ENCODE results near the gene GEMIN7. TPM values are rescaled to one million over a fixed set of nuclear protein-coding genes. Genes with fewer than 3 reads are reported as not detected.

The GEMIN7 gene
- total RNA-seq, 1 experiment from 2014 or later: 29.6 TPM

GRCh38 chr19:45119582-45119981, 40.5 kb downstream of the GEMIN7 start:
- Histone ChIP-seq H3K4me2 (no peak overlapping the region), H3K27me3 (ENCODE audit: insufficient read depth, low read depth) (no peaks in the 10 kb centered on the region), H3K36me3 (ENCODE audit: low read depth) (no peaks in the 10 kb centered on the region), H2AFZ (no peak overlapping the region), H3K4me1 (replicated peaks; ENCODE audit: insufficient read depth) (peaks cover 37% of the 10 kb centered on the region), H3K9me2 (ENCODE audit: insufficient read depth) (no peaks in the 10 kb centered on the region), H4K20me1 (ENCODE audit: insufficient read depth) (peaks cover 60% of the 10 kb centered on the region), H3K27ac (no peak overlapping the region), H3F3A (ENCODE audit: insufficient read depth, low read depth) (peaks cover 28% of the 10 kb centered on the region), H3K79me2 (ENCODE audit: low read depth) (peaks cover 74% of the 10 kb centered on the region), H3K9me3 (ENCODE audit: insufficient read depth, low read depth) (no peaks in the 10 kb centered on the region), H3K4me3 (no peak overlapping the region)
- BruUV-seq (replicated peaks): no TSS peak
- TF ChIP-seq CTCF (conservative IDR thresholded peaks at IDR 0.05): no peak
- TF ChIP-seq EZH2 (IDR thresholded peaks at IDR 0.05; ENCODE audit: low read depth): no peak
- CTCF ChIA-PET: no interaction called here
- intact Hi-C loops (cut with micrococcal nuclease; ENCODE audit: unreplicated experiment): no loop called here
- POLR2A ChIA-PET (ENCODE audit: unreplicated experiment): no interaction called here
- DNase-seq: no peak

DNA sequence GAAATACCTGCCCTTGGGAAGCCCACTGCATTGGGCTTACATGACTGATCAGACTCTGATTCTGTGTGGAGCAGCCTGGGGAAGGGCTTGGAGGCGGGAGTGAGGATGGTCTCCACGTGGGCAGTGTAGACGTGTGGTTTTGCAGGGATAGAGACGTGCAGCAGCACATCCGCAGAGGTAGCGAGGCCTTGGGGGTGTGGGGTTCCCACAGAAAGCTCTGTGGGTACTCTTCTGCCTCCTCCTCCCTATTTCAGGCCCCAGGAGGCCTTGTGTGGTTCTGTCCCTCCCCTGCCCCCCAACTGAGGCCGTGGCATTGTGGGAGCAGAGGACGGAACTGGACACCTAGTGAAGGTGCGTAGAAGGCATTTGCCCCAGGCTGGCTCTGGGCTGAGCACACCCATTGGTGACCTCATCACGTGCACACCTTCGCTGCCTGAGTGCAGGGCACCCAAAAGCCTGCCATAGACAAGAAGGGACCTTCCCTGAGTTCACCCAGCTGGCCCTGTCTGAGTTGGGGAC, 42.8 kb downstream of the GEMIN7 start:
- ChIA-PET POLR2A (ENCODE audit: unreplicated experiment) (no interaction called here), CTCF (no interaction called here)
- Histone ChIP-seq H3K9me2 (ENCODE audit: insufficient read depth) (no peaks in the 10 kb centered on the region), H3K36me3 (ENCODE audit: low read depth) (no peaks in the 10 kb centered on the region), H3K9me3 (ENCODE audit: insufficient read depth, low read depth) (no peaks in the 10 kb centered on the region), H3K27ac (no peak overlapping the region), H3K4me3 (no peak overlapping the region), H3F3A (ENCODE audit: insufficient read depth, low read depth) (peaks cover 33% of the 10 kb centered on the region), H3K4me2 (0 out of 2 replicates have a peak overlapping the region, but pooled peaks have one; percentile 15), H3K79me2 (ENCODE audit: low read depth) (peaks cover 78% of the 10 kb centered on the region), H3K27me3 (ENCODE audit: insufficient read depth, low read depth) (no peaks in the 10 kb centered on the region), H4K20me1 (ENCODE audit: insufficient read depth) (peaks cover 69% of the 10 kb centered on the region), H2AFZ (no peak overlapping the region), H3K4me1 (replicated peaks; ENCODE audit: insufficient read depth) (peaks cover 42% of the 10 kb centered on the region)
- BruUV-seq (replicated peaks): no TSS peak
- TF ChIP-seq EZH2 (IDR thresholded peaks at IDR 0.05; ENCODE audit: low read depth) (no peak), CTCF (conservative IDR thresholded peaks at IDR 0.05) (no peak)
- peak in 1 of 2 experiments; percentile 37 for DNase-seq
- intact Hi-C loops (cut with micrococcal nuclease; ENCODE audit: unreplicated experiment): loop anchor here (5.0 kb wide), 1 partner anchor 45 kb away; the partner anchor contains the start of genes GEMIN7 and ZNF296

- Histone ChIP-seq H3K36me3 (ENCODE audit: low read depth) (no peaks in the 10 kb centered on the region), H4K20me1 (ENCODE audit: insufficient read depth) (peaks cover 70% of the 10 kb centered on the region), H3F3A (ENCODE audit: insufficient read depth, low read depth) (peaks cover 33% of the 10 kb centered on the region), H3K4me3 (no peak overlapping the region), H3K4me2 (peak overlapping the region; percentile 60), H3K79me2 (ENCODE audit: low read depth) (peaks cover 79% of the 10 kb centered on the region), H3K27ac (no peak overlapping the region), H2AFZ (no peak overlapping the region), H3K27me3 (ENCODE audit: insufficient read depth, low read depth) (no peaks in the 10 kb centered on the region), H3K9me3 (ENCODE audit: insufficient read depth, low read depth) (no peaks in the 10 kb centered on the region), H3K9me2 (ENCODE audit: insufficient read depth) (no peaks in the 10 kb centered on the region), H3K4me1 (replicated peaks; ENCODE audit: insufficient read depth) (peaks cover 42% of the 10 kb centered on the region)
- intact Hi-C loops (cut with micrococcal nuclease; ENCODE audit: unreplicated experiment): loop anchor here (1.0 to 5.0 kb wide), 2 partner anchors 31 to 46 kb away; partner anchors contain the start of genes GEMIN7 and ZNF296
- ChIA-PET POLR2A (ENCODE audit: unreplicated experiment) (interaction anchor here (0.6 kb wide), 1 partner anchor 83 kb away, joined by 8 read pairs; no protein-coding TSS in a partner anchor), CTCF (no interaction called here)
- no TSS peak for BruUV-seq (replicated peaks)
- no peak for DNase-seq
- no peak for TF ChIP-seq EZH2 (IDR thresholded peaks at IDR 0.05; ENCODE audit: low read depth)
- no peak for TF ChIP-seq CTCF (conservative IDR thresholded peaks at IDR 0.05)
These were observed 43.8 kb downstream of the GEMIN7 start for GRCh38 chr19:45122832-45123231.
